SK-N-SH treated with all-trans-retinoic acid at 6 μM for 48 hours (cell line): ENCODE data around the gene DNAH7.

Experiments
- BACH2 ChIP-seq: fragments of 250-450 bp; sonication (Bioruptor Pico); IDR thresholded peaks from 2 replicates; pipeline ENCODE4 v1.9.0; 2021; ENCODE audit warnings: mild to moderate bottlenecking, borderline replicate concordance
- CSRNP3 ChIP-seq: fragments of 250-450 bp; sonication (Bioruptor Pico); IDR thresholded peaks from 2 replicates; pipeline ENCODE4 v1.5.1; 2021; ENCODE audit warnings: mild to moderate bottlenecking, moderate library complexity
- PATZ1 ChIP-seq: fragments of 250-450 bp; sonication (Bioruptor Pico); IDR thresholded peaks from 2 replicates; pipeline ENCODE4 v1.8.0; 2020; ENCODE audit warnings: mild to moderate bottlenecking, moderate library complexity, borderline replicate concordance
- PPARA ChIP-seq: fragments of 250-450 bp; sonication (Bioruptor Pico); IDR thresholded peaks from 2 replicates; pipeline ENCODE4 v1.5.0; 2020; ENCODE audit warnings: mild to moderate bottlenecking, borderline replicate concordance
- SNAI2 ChIP-seq: fragments of 250-450 bp; sonication (Bioruptor Pico); IDR thresholded peaks from 2 replicates; pipeline ENCODE4 v1.5.0; 2020; ENCODE audit warnings: mild to moderate bottlenecking, moderate library complexity
- ZC3H10 ChIP-seq: fragments of 250-450 bp; sonication (Bioruptor Pico); IDR thresholded peaks from 2 replicates; pipeline ENCODE4 v1.5.1; 2021; ENCODE audit warnings: mild to moderate bottlenecking, moderate library complexity
- ZNF565 ChIP-seq: fragments of 450-650 bp; formaldehyde crosslinking; conservative IDR thresholded peaks from 2 replicates; pipeline ENCODE4 v1.5.0; 2020; ENCODE audit warnings: low read depth, mild to moderate bottlenecking, moderate library complexity
- ZNF70 ChIP-seq: fragments of 450-650 bp; formaldehyde crosslinking; IDR thresholded peaks from 2 replicates; pipeline ENCODE4 v1.5.0; 2020; ENCODE audit warnings: mild to moderate bottlenecking, moderate library complexity
- ZNF8 ChIP-seq: fragments of 450-650 bp; formaldehyde crosslinking; IDR thresholded peaks from 2 replicates; pipeline ENCODE4 v1.5.0; 2020; ENCODE audit warnings: mild to moderate bottlenecking, moderate library complexity

GRCh38 chr2:195857132-195857531 is 211.5 kb downstream of the DNAH7 start:
- TF ChIP-seq PATZ1 (CRISPR knock-in tag), result no peak
- TF ChIP-seq PPARA, result no peak
- no peak for TF ChIP-seq ZNF565 (CRISPR knock-in tag)
- no peak for TF ChIP-seq ZNF70 (CRISPR knock-in tag)
- TF ChIP-seq ZNF8, result no peak
- TF ChIP-seq BACH2 (CRISPR knock-in tag), result no peak
- no peak for TF ChIP-seq CSRNP3 (CRISPR knock-in tag)
- TF ChIP-seq SNAI2, result no peak
- no peak for TF ChIP-seq ZC3H10
